H1 (cell line): ENCODE results near the gene LRFN3.

Experiments used
- BCL11A ChIP-seq, 2 experiments: IDR thresholded peaks; one replicate each; pipeline ENCODE4 v1.6.1; 2011; ENCODE audit warnings: low read depth in 2 of 2, low read length in 2 of 2, mild to moderate bottlenecking in 2 of 2
- CBX8 ChIP-seq: fragments of 300-800, 300-1000 bp; sonication (generic); IDR thresholded peaks from 2 replicates; pipeline ENCODE4 v1.7.1; 2016; ENCODE audit warnings: low read depth, low read length, borderline replicate concordance
- CHD2 ChIP-seq: IDR thresholded peaks from 2 replicates; pipeline ENCODE4 v1.6.1; 2012; ENCODE audit warnings: low read length, improper control_type of control experiment
- EZH2 ChIP-seq: fragments of 200-600 bp; sonication (generic); IDR thresholded peaks from 2 replicates; pipeline ENCODE4 v1.7.1; 2012; ENCODE audit warnings: low read depth, mild to moderate bottlenecking, moderate library complexity, low read length, inconsistent platforms; ENCODE audit not compliant: severe bottlenecking
- KDM1A ChIP-seq: fragments of 200-600, 300-600 bp; sonication (generic); IDR thresholded peaks from 2 replicates; pipeline ENCODE4 v1.7.1; 2016; ENCODE audit warnings: mild to moderate bottlenecking, low read length, borderline replicate concordance
- POLR2A ChIP-seq, 2 experiments: IDR thresholded peaks; 1 replicate in 1 of 2; 2 replicates in 1 of 2; pipeline ENCODE4 v1.6.1; 2011; ENCODE audit warnings: low read depth in 2 of 2, low read length in 2 of 2, mild to moderate bottlenecking in 2 of 2; ENCODE audit errors: control extremely low read depth in 1 of 2
- TAF1 ChIP-seq: IDR thresholded peaks from 2 replicates; pipeline ENCODE4 v1.6.1; 2011; ENCODE audit warnings: mild to moderate bottlenecking, low read depth, low read length
- YY1 ChIP-seq: IDR thresholded peaks from 2 replicates; pipeline ENCODE4 v1.6.1; 2011; ENCODE audit warnings: low read depth, mild to moderate bottlenecking, low read length
- TF ChIP-seq, protein P1 (sequence below), 3 experiments: IDR thresholded peaks; 1 replicate in 2 of 3; 2 replicates in 1 of 3; pipeline versions ENCODE4 v1.5.1 to v1.6.1; 2011; ENCODE audit warnings: low read length in 3 of 3, mild to moderate bottlenecking in 3 of 3, inconsistent platforms in 2 of 3, low read depth in 1 of 3, moderate library complexity in 1 of 3; ENCODE audit not compliant: insufficient read depth in 1 of 3; ENCODE audit errors: control extremely low read depth in 1 of 3

DNA sequence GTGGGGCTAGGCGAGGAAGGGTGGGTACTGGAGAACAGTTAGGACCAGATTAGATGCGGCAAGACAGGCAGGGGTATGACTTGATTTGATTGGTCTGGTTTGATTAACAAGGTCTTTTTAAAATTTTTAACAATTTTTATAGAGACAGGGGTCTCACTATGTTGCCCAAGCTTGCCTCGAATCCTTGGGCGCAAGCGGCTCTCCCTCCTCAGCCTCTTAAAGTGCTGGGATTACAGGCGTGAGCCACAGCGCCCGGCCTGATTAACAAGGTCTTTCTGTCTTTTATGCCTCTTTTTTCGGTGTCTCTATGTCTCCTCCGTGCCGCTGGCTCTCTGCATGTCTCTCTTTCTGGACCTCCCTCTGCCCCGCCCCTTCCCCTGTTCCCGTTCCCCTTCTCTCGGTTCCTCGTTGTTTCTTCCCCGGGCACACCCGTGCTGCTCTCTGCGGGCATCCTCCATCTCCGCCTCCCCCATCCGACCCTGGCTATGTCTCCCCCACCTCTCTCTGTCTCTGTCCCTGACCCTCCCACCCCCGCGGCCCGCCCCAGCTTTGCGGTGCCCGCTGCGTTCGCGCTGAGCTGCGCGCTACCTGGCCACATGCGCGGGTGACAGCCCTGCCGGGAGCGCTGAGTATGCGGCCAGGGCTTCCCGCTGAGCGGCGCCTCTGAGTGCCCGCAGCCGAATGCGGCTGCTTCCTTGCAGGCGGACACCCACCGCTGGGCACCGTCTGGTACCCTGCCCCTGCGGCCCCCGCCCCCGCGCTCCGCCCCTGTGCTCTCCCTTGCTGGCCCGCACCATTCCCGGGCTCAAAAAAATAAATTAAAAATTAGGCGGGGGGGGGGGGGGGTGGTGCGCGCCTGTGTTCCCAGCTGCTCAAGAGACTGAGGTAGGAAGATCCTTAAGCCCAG is 50.7 kb downstream of the LRFN3 start:
- TF ChIP-seq POLR2A (IDR thresholded peaks at IDR 0.05; ENCODE audit: control extremely low read depth in 1 of 2, low read depth in 2 of 2, low read length in 2 of 2) (no peak), YY1 (no peak), KDM1A (no peak), EZH2 (no peak), CBX8 (no peak), CHD2 (no peak), TAF1 (no peak), BCL11A (IDR thresholded peaks at IDR 0.05; ENCODE audit: low read depth in 2 of 2, low read length in 2 of 2) (no peak)
- TF ChIP-seq, protein P1, sequence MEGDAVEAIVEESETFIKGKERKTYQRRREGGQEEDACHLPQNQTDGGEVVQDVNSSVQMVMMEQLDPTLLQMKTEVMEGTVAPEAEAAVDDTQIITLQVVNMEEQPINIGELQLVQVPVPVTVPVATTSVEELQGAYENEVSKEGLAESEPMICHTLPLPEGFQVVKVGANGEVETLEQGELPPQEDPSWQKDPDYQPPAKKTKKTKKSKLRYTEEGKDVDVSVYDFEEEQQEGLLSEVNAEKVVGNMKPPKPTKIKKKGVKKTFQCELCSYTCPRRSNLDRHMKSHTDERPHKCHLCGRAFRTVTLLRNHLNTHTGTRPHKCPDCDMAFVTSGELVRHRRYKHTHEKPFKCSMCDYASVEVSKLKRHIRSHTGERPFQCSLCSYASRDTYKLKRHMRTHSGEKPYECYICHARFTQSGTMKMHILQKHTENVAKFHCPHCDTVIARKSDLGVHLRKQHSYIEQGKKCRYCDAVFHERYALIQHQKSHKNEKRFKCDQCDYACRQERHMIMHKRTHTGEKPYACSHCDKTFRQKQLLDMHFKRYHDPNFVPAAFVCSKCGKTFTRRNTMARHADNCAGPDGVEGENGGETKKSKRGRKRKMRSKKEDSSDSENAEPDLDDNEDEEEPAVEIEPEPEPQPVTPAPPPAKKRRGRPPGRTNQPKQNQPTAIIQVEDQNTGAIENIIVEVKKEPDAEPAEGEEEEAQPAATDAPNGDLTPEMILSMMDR (IDR thresholded peaks at IDR 0.05; ENCODE audit: control extremely low read depth in 1 of 3, insufficient read depth in 1 of 3, low read depth in 1 of 3, low read length in 3 of 3) = no peak
